Measurements from ENCODE around the gene RELB.

DNA sequence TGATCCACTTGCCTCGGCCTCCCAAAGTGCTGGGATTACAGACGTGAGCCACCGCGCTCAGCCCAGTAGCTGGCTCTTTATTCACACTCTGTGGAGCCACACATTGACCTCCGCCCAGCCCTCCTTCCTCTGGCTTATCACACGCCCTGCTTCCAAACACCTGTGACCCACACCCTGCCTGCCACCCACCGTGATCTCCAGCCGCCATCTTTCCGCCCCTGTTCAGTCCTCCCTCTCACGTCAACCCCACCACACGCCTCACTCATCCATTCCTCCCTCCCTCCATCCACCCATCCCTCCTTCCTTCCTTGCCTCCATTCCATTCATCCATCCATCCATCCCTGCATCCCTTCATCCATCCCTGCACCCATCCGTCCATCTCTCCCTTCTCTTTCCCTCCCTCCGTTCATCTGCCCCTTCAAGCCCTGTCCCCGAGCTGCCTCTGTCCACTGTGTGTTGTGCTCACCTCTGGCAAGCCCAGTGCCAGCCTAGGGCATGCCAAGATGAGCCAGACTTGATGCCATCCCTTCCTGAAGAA is 57.4 kb downstream of the RELB start:
- TF ChIP-seq KLF13 (tag; IDR thresholded peaks at IDR 0.05; ENCODE audit: borderline replicate concordance, low read depth), result no peak
- no peak for TF ChIP-seq ZBTB1 (CRISPR knock-in tag; IDR thresholded peaks at IDR 0.05; ENCODE audit: borderline replicate concordance, low read depth)
- no peak for TF ChIP-seq ZZZ3 (IDR thresholded peaks at IDR 0.05)
- TF ChIP-seq ARNT (IDR thresholded peaks at IDR 0.05), result no peak
- TF ChIP-seq WHSC1 (IDR thresholded peaks at IDR 0.05; ENCODE audit: low read length), result no peak
- no peak for TF ChIP-seq BRF1 (IDR thresholded peaks at IDR 0.05; ENCODE audit: borderline replicate concordance, extremely low read depth, insufficient read length)
- no peak for TF ChIP-seq FOXM1 (IDR thresholded peaks at IDR 0.05; ENCODE audit: low read depth)
- no peak for TF ChIP-seq FOXM1 (CRISPR knock-in tag; IDR thresholded peaks at IDR 0.05; ENCODE audit: low read depth)
- TF ChIP-seq, protein P1, sequence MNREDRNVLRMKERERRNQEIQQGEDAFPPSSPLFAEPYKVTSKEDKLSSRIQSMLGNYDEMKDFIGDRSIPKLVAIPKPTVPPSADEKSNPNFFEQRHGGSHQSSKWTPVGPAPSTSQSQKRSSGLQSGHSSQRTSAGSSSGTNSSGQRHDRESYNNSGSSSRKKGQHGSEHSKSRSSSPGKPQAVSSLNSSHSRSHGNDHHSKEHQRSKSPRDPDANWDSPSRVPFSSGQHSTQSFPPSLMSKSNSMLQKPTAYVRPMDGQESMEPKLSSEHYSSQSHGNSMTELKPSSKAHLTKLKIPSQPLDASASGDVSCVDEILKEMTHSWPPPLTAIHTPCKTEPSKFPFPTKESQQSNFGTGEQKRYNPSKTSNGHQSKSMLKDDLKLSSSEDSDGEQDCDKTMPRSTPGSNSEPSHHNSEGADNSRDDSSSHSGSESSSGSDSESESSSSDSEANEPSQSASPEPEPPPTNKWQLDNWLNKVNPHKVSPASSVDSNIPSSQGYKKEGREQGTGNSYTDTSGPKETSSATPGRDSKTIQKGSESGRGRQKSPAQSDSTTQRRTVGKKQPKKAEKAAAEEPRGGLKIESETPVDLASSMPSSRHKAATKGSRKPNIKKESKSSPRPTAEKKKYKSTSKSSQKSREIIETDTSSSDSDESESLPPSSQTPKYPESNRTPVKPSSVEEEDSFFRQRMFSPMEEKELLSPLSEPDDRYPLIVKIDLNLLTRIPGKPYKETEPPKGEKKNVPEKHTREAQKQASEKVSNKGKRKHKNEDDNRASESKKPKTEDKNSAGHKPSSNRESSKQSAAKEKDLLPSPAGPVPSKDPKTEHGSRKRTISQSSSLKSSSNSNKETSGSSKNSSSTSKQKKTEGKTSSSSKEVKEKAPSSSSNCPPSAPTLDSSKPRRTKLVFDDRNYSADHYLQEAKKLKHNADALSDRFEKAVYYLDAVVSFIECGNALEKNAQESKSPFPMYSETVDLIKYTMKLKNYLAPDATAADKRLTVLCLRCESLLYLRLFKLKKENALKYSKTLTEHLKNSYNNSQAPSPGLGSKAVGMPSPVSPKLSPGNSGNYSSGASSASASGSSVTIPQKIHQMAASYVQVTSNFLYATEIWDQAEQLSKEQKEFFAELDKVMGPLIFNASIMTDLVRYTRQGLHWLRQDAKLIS (CRISPR knock-in tag; IDR thresholded peaks at IDR 0.05), result no peak
- TF ChIP-seq, protein P2, sequence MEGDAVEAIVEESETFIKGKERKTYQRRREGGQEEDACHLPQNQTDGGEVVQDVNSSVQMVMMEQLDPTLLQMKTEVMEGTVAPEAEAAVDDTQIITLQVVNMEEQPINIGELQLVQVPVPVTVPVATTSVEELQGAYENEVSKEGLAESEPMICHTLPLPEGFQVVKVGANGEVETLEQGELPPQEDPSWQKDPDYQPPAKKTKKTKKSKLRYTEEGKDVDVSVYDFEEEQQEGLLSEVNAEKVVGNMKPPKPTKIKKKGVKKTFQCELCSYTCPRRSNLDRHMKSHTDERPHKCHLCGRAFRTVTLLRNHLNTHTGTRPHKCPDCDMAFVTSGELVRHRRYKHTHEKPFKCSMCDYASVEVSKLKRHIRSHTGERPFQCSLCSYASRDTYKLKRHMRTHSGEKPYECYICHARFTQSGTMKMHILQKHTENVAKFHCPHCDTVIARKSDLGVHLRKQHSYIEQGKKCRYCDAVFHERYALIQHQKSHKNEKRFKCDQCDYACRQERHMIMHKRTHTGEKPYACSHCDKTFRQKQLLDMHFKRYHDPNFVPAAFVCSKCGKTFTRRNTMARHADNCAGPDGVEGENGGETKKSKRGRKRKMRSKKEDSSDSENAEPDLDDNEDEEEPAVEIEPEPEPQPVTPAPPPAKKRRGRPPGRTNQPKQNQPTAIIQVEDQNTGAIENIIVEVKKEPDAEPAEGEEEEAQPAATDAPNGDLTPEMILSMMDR (IDR thresholded peaks at IDR 0.05 in 2 of 3, conservative IDR thresholded peaks at IDR 0.05 in 1 of 3; ENCODE audit: insufficient read depth in 2 of 3, low read depth in 1 of 3, low read length in 3 of 3), result no peak
- no peak for TF ChIP-seq HNRNPUL1 (IDR thresholded peaks at IDR 0.05; ENCODE audit: low read length)
- TF ChIP-seq, protein P3, sequence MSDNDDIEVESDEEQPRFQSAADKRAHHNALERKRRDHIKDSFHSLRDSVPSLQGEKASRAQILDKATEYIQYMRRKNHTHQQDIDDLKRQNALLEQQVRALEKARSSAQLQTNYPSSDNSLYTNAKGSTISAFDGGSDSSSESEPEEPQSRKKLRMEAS (CRISPR knock-in tag; IDR thresholded peaks at IDR 0.05), result no peak
- no peak for TF ChIP-seq SIN3A (IDR thresholded peaks at IDR 0.05; ENCODE audit: borderline replicate concordance in 2 of 2, control insufficient read depth in 1 of 2, low read depth in 2 of 2, low read length in 2 of 2)
- TF ChIP-seq TFAM (CRISPR knock-in tag; conservative IDR thresholded peaks at IDR 0.05), result no peak
- TF ChIP-seq PTBP1 (IDR thresholded peaks at IDR 0.05; ENCODE audit: low read depth, low read length), result no peak

All from K562 (cell line).